ENCODE measurements around the gene PACSIN1. TPM values are rescaled to one million over a fixed set of nuclear protein-coding genes. Genes with fewer than 3 reads are reported as not detected.
"Not testable (repeated sequence)": the region's sequence is repeated elsewhere in the genome, so short reads cannot be mapped to it uniquely, and the experiment has no call there.

Gene PACSIN1
- total and polyA plus RNA-seq, 5 experiments from 2014 or later, result 0.06 to 0.82 (median 0.41) TPM

- no peaks in the 10 kb centered on the region for H3K4me1 Mint-ChIP-seq
- POLR2A ChIA-PET, result no interaction called here
- H3K36me3 Mint-ChIP-seq, result no peaks in the 10 kb centered on the region
- no peak overlapping the region for H3K27ac Mint-ChIP-seq
- H3K9me3 Mint-ChIP-seq, result no peaks in the 10 kb centered on the region
- ATAC-seq, result no peak
- no peak for DNase-seq
- no peak overlapping the region for H3K4me3 Mint-ChIP-seq
- peaks cover 0 to 1% (median 0%) of the 10 kb centered on the region in 5 donors for H3K27me3 Mint-ChIP-seq
Measured at GRCh38 chr6:34476447-34476846, 10.6 kb downstream of the PACSIN1 start.

- no peak for ATAC-seq
- no peak overlapping the region for H3K27ac Mint-ChIP-seq
Measured at GRCh38 chr6:34476921-34477320, 11.0 kb downstream of the PACSIN1 start.

GRCh38 chr6:34478796-34479195 is 12.9 kb downstream of the PACSIN1 start:
- no peak overlapping the region for H3K4me3 Mint-ChIP-seq
- H3K27me3 Mint-ChIP-seq, result peaks cover 0 to 3% (median 0%) of the 10 kb centered on the region in 5 donors
- POLR2A ChIA-PET, result no interaction called here
- ATAC-seq, result no peak
- no peaks in the 10 kb centered on the region for H3K4me1 Mint-ChIP-seq
- H3K27ac Mint-ChIP-seq, result no peak overlapping the region
- no peaks in the 10 kb centered on the region for H3K36me3 Mint-ChIP-seq
- DNase-seq, result no peak
- no peaks in the 10 kb centered on the region for H3K9me3 Mint-ChIP-seq

More at GRCh38 chr6:34476921-34477320, 11.0 kb downstream of the PACSIN1 start:
- H3K4me3 Mint-ChIP-seq, result no peak overlapping the region
- H3K9me3 Mint-ChIP-seq, result no peaks in the 10 kb centered on the region
- no peaks in the 10 kb centered on the region for H3K4me1 Mint-ChIP-seq
- H3K36me3 Mint-ChIP-seq, result no peaks in the 10 kb centered on the region
- DNase-seq, result no peak
- POLR2A ChIA-PET, result no interaction called here
- peaks cover 0 to 3% (median 0%) of the 10 kb centered on the region in 5 donors for H3K27me3 Mint-ChIP-seq

- peaks cover 18 to 31% (median 28%) of the 10 kb centered on the region in 4 donors for H3K4me1 Mint-ChIP-seq
Measured at GRCh38 chr6:34483781-34484180, 17.9 kb downstream of the PACSIN1 start.

GRCh38 chr6:34484391-34484790 is 18.5 kb downstream of the PACSIN1 start:
- POLR2A ChIA-PET, result no interaction called here
- Mint-ChIP-seq H3K4me1 (peaks cover 18 to 31% (median 28%) of the 10 kb centered on the region in 4 donors), H3K27ac (peak overlapping the region in 4 of 10 donors; percentile 7 to 93 (median 70)), H3K27me3 (peaks cover 0 to 2% (median 1%) of the 10 kb centered on the region in 5 donors), H3K4me3 (peak overlapping the region in 2 of 10 donors; percentile 9 to 58), H3K9me3 (no peaks in the 10 kb centered on the region), H3K36me3 (no peaks in the 10 kb centered on the region)
- ATAC-seq (no peak), DNase-seq (no peak)

More at GRCh38 chr6:34483781-34484180, 17.9 kb downstream of the PACSIN1 start:
- H3K27ac Mint-ChIP-seq, result peak overlapping the region in 1 of 10 donors; percentile 86
- not testable (repeated sequence) for H3K36me3 Mint-ChIP-seq, H3K27me3 Mint-ChIP-seq, ATAC-seq, H3K9me3 Mint-ChIP-seq, DNase-seq
- POLR2A ChIA-PET, result interaction anchor here (0.7 kb wide), 1 partner anchor 436 kb away, joined by 8 read pairs; no protein-coding TSS in a partner anchor
- H3K4me3 Mint-ChIP-seq, result peak overlapping the region in 1 of 10 donors; percentile 58

GRCh38 chr6:34484899-34485298 is 19.0 kb downstream of the PACSIN1 start:
- peak overlapping the region in 9 of 10 donors; percentile 33 to 70 (median 58) for H3K4me3 Mint-ChIP-seq
- H3K27me3 Mint-ChIP-seq, result peaks cover 0 to 2% (median 1%) of the 10 kb centered on the region in 5 donors
- no peaks in the 10 kb centered on the region for H3K36me3 Mint-ChIP-seq
- ATAC-seq, result peak; percentile 84 to 86
- no peaks in the 10 kb centered on the region for H3K9me3 Mint-ChIP-seq
- H3K4me1 Mint-ChIP-seq, result peaks cover 18 to 31% (median 28%) of the 10 kb centered on the region in 4 donors
- DNase-seq, result peak in 5 of 10 donors; percentile 9 to 67 (median 11)
- H3K27ac Mint-ChIP-seq, result peak overlapping the region in 8 of 10 donors; percentile 41 to 94 (median 75)
- POLR2A ChIA-PET, result no interaction called here

- no peak for DNase-seq
- H3K27me3 Mint-ChIP-seq, result peaks cover 0 to 2% (median 1%) of the 10 kb centered on the region in 5 donors
- peak in 1 of 2 donors; percentile 9 for ATAC-seq
- H3K27ac Mint-ChIP-seq, result peak overlapping the region in 9 of 10 donors; percentile 58 to 94 (median 86)
- peak overlapping the region in 8 of 10 donors; percentile 33 to 70 (median 56) for H3K4me3 Mint-ChIP-seq
- H3K36me3 Mint-ChIP-seq, result no peaks in the 10 kb centered on the region
- no peaks in the 10 kb centered on the region for H3K9me3 Mint-ChIP-seq
- H3K4me1 Mint-ChIP-seq, result peaks cover 18 to 31% (median 28%) of the 10 kb centered on the region in 4 donors
- POLR2A ChIA-PET, result no interaction called here
Measured at GRCh38 chr6:34485321-34486060, 19.6 kb downstream of the PACSIN1 start.

- peak in 3 of 10 donors; percentile 11 to 14 (median 11) for DNase-seq
- peak overlapping the region in 8 of 10 donors; percentile 39 to 93 (median 82) for H3K27ac Mint-ChIP-seq
- ATAC-seq, result peak in 1 of 2 donors; percentile 64
- no peaks in the 10 kb centered on the region for H3K36me3 Mint-ChIP-seq
- peaks cover 18 to 31% (median 28%) of the 10 kb centered on the region in 4 donors for H3K4me1 Mint-ChIP-seq
- no peaks in the 10 kb centered on the region for H3K9me3 Mint-ChIP-seq
- peaks cover 0 to 2% (median 1%) of the 10 kb centered on the region in 5 donors for H3K27me3 Mint-ChIP-seq
- peak overlapping the region in 9 of 10 donors; percentile 13 to 67 (median 54) for H3K4me3 Mint-ChIP-seq
- POLR2A ChIA-PET, result no interaction called here
Measured at GRCh38 chr6:34486106-34486740, 20.3 kb downstream of the PACSIN1 start.

GRCh38 chr6:34486886-34487285 is 21.0 kb downstream of the PACSIN1 start:
- H3K27me3 Mint-ChIP-seq, ATAC-seq, H3K36me3 Mint-ChIP-seq, DNase-seq, POLR2A ChIA-PET, H3K9me3 Mint-ChIP-seq: not testable (repeated sequence)
- Mint-ChIP-seq H3K4me1 (peaks cover 18 to 31% (median 28%) of the 10 kb centered on the region in 4 donors), H3K4me3 (peak overlapping the region in 1 of 10 donors; percentile 58), H3K27ac (peak overlapping the region in 4 of 10 donors; percentile 27 to 93 (median 86))

GRCh38 chr6:34487536-34487935 is 21.7 kb downstream of the PACSIN1 start:
- H3K4me1 Mint-ChIP-seq, result peaks cover 18 to 31% (median 28%) of the 10 kb centered on the region in 4 donors
- peak overlapping the region in 6 of 10 donors; percentile 2 to 86 (median 49) for H3K27ac Mint-ChIP-seq

GRCh38 chr6:34489207-34489805 is 23.4 kb downstream of the PACSIN1 start:
- Mint-ChIP-seq H3K27ac (peak overlapping the region in 1 of 10 donors; percentile 43), H3K4me3 (no peak overlapping the region), H3K4me1 (peaks cover 16 to 26% (median 25%) of the 10 kb centered on the region in 4 donors)

More at GRCh38 chr6:34487536-34487935, 21.7 kb downstream of the PACSIN1 start:
- no peak for ATAC-seq
- Mint-ChIP-seq H3K9me3 (no peaks in the 10 kb centered on the region), H3K27me3 (peaks cover 0 to 2% (median 0%) of the 10 kb centered on the region in 5 donors), H3K4me3 (no peak overlapping the region), H3K36me3 (no peaks in the 10 kb centered on the region)
- POLR2A ChIA-PET, result no interaction called here
- DNase-seq, result no peak

GRCh38 chr6:34490390-34491090 is 24.7 kb downstream of the PACSIN1 start:
- no peaks in the 10 kb centered on the region for H3K9me3 Mint-ChIP-seq
- peaks cover 0 to 2% (median 0%) of the 10 kb centered on the region in 5 donors for H3K27me3 Mint-ChIP-seq
- POLR2A ChIA-PET, result no interaction called here
- no peak for ATAC-seq
- peaks cover 8 to 14% (median 13%) of the 10 kb centered on the region in 4 donors for H3K4me1 Mint-ChIP-seq
- no peaks in the 10 kb centered on the region for H3K36me3 Mint-ChIP-seq
- no peak overlapping the region for H3K27ac Mint-ChIP-seq
- H3K4me3 Mint-ChIP-seq, result no peak overlapping the region
- no peak for DNase-seq

More at GRCh38 chr6:34489207-34489805, 23.4 kb downstream of the PACSIN1 start:
- ATAC-seq, result no peak
- POLR2A ChIA-PET, result no interaction called here
- peaks cover 0 to 2% (median 0%) of the 10 kb centered on the region in 5 donors for H3K27me3 Mint-ChIP-seq
- no peaks in the 10 kb centered on the region for H3K9me3 Mint-ChIP-seq
- no peaks in the 10 kb centered on the region for H3K36me3 Mint-ChIP-seq
- DNase-seq, result no peak

Data from naive thymus-derived CD8-positive, alpha-beta T cell (primary cell).